AG04449 (cell line): Measurements from ENCODE around the gene UNC50.

Experiments
- CTCF ChIA-PET: fragments of 350-600 bp; formaldehyde crosslinking; extraction: SDS; loops from one replicate; lab custom pipeline; 2021; ENCODE audit warnings: antibody characterized with exemption; lab: Yijun Ruan, JAX
- POLR2A ChIA-PET: fragments of 400-600, 350-600 bp; formaldehyde crosslinking; extraction: SDS; loops from one replicate; lab custom pipeline; 2020; ENCODE audit warnings: antibody characterized with exemption, inconsistent platforms; lab: Yijun Ruan, JAX
- DNase-seq: peaks from one replicate; pipeline ENCODE4 v3.0.0-alpha.2; 2010; ENCODE audit warnings: low read depth, low spot score
- H3K4me3 ChIP-seq: 2 replicates; pipeline ENCODE4 v1.5.1; 2011; ENCODE audit warnings: low read depth, mild to moderate bottlenecking, control low read depth, low read length
- CTCF ChIP-seq: IDR thresholded peaks from one replicate; pipeline ENCODE4 v1.5.1; 2011; ENCODE audit warnings: mild to moderate bottlenecking, moderate library complexity, low read length, control low read depth, inconsistent platforms; ENCODE audit not compliant: insufficient read depth; ENCODE audit errors: missing control alignments

The UNC50 gene

DNA sequence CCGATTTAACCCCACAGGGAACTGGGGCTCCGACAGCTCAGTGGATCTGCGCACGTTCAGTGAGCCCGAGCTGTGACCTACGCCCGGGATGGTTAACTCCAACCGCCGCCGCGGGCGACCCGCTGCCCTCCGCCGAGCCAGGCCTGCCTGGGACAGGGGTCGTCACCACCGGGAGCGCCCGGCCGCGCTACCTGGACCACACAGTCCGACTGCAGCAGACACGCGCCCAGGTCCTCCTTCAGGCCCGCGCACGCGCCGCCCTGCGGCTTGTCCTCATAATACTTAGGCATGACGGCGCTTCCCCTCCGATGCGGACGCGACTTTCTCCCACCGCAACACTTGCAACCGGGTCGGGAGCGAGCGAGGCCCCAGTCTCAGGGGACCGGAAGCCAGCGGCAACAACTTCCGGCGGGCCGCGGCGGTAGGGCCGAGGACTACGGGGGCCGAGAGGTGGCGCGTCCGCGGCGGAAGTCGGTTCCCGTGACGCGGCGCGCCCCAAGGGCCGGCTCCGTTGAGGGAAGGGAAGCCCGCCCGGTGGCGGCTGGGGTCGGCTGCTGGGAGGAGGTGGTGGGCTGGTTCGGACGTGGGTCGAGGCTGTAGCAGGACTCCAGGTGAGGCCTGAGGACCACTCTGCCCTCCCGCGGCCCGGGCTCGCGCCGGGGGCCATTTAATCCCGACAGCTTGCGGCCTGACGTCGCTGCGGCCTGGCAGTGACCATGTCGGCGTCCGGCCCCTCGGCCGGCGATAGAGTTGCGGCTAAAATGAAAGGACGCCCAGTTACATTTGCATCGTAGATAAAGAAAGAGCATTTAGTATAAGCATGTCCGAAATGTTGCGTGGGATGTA, at the start of gene UNC50, which contains the start of gene COA5:
Gene UNC50 (plus strand): TSS at position 474 of the 846 bp plus-strand sequence. CDS start 1,171 bp downstream, outside the sequence.
Gene COA5 (minus strand): TSS at position 397 of the 846 bp plus-strand sequence. CDS start 107 bp downstream, at position 290.
- POLR2A ChIA-PET: interaction anchor here (0.5 to 0.9 kb wide), 3 partner anchors 48 to 532 kb away, joined by 3 read pairs; no protein-coding TSS in a partner anchor
- CTCF ChIA-PET: interaction anchor here (1.2 to 2.5 kb wide), 4 partner anchors 10 to 196 kb away, joined by 4 to 13 read pairs (median 8); no protein-coding TSS in a partner anchor
- no peak for DNase-seq
- peak within 1 kb of the TSS; percentile 92 for H3K4me3 ChIP-seq
- peak; percentile 17 for TF ChIP-seq CTCF

DNA sequence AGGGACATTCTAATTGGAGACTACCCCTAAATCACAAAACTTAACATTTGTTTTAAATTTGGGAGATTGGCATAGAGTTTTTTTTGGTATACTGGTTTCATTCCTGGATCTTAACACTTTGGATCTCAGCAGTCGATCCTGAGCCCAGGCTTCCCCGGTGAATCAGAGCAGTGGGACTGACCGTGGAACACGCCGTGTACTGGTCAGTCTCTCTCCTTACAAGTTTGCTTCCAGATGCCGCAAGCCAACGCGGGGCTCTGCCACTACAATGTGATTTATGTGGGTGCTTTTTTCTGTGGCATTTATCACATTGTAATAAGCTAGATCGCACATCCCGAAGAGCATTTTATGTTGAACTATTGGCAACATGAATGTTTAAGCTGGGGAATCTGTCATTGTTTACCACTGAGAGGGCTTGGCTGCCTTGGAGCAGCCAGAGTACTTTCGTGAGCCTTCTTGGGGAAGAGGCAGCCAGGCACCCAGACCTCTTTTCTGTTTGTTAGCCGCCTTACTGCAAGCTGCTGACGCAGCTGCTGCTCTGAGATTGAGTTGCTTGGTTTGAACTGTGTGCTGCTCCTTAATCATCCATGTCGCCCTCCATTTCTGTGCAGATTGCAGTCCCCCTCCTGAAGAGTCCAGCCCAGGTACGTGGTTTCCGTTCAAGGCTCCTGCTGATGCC, 49.4 kb upstream of the UNC50 start:
- POLR2A ChIA-PET: no interaction called here
- CTCF ChIA-PET: interaction anchor here (1.9 kb wide), 1 partner anchor 10 kb away, joined by 6 read pairs; no protein-coding TSS in a partner anchor
- DNase-seq: no peak
- TF ChIP-seq CTCF: no peak
- H3K4me3 ChIP-seq: no peak overlapping the region

GRCh38 chr2:98559581-98559980, 48.8 kb upstream of the UNC50 start:
- no peak for TF ChIP-seq CTCF
- DNase-seq: no peak
- ChIA-PET POLR2A (interaction anchor here (0.9 kb wide), 1 partner anchor 49 kb away, joined by 3 read pairs; no protein-coding TSS in a partner anchor), CTCF (interaction anchor here (0.6 to 1.9 kb wide), 6 partner anchors 8 to 71 kb away, joined by 3 to 6 read pairs (median 4); no protein-coding TSS in a partner anchor)
- H3K4me3 ChIP-seq: no peak overlapping the region

- ChIA-PET CTCF (interaction anchor here (0.6 to 1.9 kb wide), 7 partner anchors 8 to 72 kb away, joined by 3 to 6 read pairs (median 4); no protein-coding TSS in a partner anchor), POLR2A (interaction anchor here (0.9 kb wide), 1 partner anchor 49 kb away, joined by 3 read pairs; no protein-coding TSS in a partner anchor)
- H3K4me3 ChIP-seq: no peak overlapping the region
- no peak for TF ChIP-seq CTCF
- peak; percentile 83 for DNase-seq
Observed at GRCh38 chr2:98560256-98560771, 48.1 kb upstream of the UNC50 start.

GRCh38 chr2:98561018-98561417, 47.4 kb upstream of the UNC50 start:
- no peak for TF ChIP-seq CTCF
- H3K4me3 ChIP-seq: no peak overlapping the region
- DNase-seq: no peak
- ChIA-PET POLR2A (no interaction called here), CTCF (interaction anchor here (1.5 to 1.6 kb wide), 2 partner anchors 19 to 73 kb away, joined by 4 to 5 read pairs; no protein-coding TSS in a partner anchor)
